HCT116 (cell line): ENCODE measurements around the gene EXOC4. TPM values are rescaled to one million over a fixed set of nuclear protein-coding genes. Genes with fewer than 3 reads are reported as not detected.

Experiments
- ATAC-seq: fragments of 200-7000 bp; cut with Tn5 transposase; 2 replicates; pipeline ENCODE4 v1.9.1; 2020; ENCODE audit warnings: mild to moderate bottlenecking, moderate library complexity
- BruUV-seq: library from RNA; stranded (reverse); fragments of 400-500 nt; replicated peaks from 2 replicates; lab custom pipeline; 2021; lab: Mats Ljungman, UMichigan
- CTCF ChIA-PET: fragments of 300-600 bp; sonication (Branson Sonifier 250); formaldehyde crosslinking; loops from one replicate; lab custom pipeline; 2021; ENCODE audit warnings: antibody characterized with exemption; lab: Charles Lee
- POLR2A ChIA-PET: fragments of 300-600, 350-600 bp; sonication (Branson Sonifier 250); formaldehyde crosslinking; loops from one replicate; lab custom pipeline; 2021; ENCODE audit warnings: antibody characterized with exemption; lab: Charles Lee
- RAD21 ChIA-PET, 2 experiments: fragments of 300-600 bp; sonication (Branson Sonifier 250); formaldehyde crosslinking; loops; one replicate each; lab custom pipeline; 2023; ENCODE audit warnings: low total read pairs in 2 of 2; ENCODE audit not compliant: uncharacterized antibody in 2 of 2, unreplicated experiment in 2 of 2, low non-redundant PET in 1 of 2; lab: Charles Lee
- DNase-seq: peaks from one replicate; pipeline ENCODE4 v3.0.0-alpha.2; 2010; ENCODE audit warnings: low read depth, low spot score
- H2AFZ ChIP-seq: fragments of 200-600 bp; shearing (Covaris generic), sonication (generic); 2 replicates; pipeline ENCODE4 v1.6.1; 2017; ENCODE audit warnings: low read depth, mixed run types, mixed read lengths, antibody characterized with exemption, low read length; ENCODE audit not compliant: poor library complexity, severe bottlenecking
- H3K27ac ChIP-seq: 2 replicates; pipeline ENCODE4 v1.5.1; 2012; ENCODE audit warnings: low read depth, low read length
- H3K27me3 ChIP-seq: fragments of 200-600 bp; sonication (generic); 2 replicates; pipeline ENCODE4 v1.6.1; 2016; ENCODE audit warnings: mixed run types, low read length, mixed read lengths; ENCODE audit not compliant: insufficient read depth
- H3K36me3 ChIP-seq, 2 experiments: fragments of 200-500 bp in 1 of 2; fragments of 200-600 bp in 1 of 2; sonication (Bioruptor generic) in 1 of 2; sonication (generic) in 1 of 2; 2 replicates each; pipeline versions ENCODE4 v1.5.1 to v1.6.1; 2014 to 2016; ENCODE audit warnings: low read length in 2 of 2, inconsistent platforms in 1 of 2, mixed read lengths in 1 of 2, mixed run types in 1 of 2; ENCODE audit not compliant: insufficient read depth in 2 of 2, control insufficient read depth in 1 of 2
- H3K4me1 ChIP-seq, 2 experiments: fragments of 200-600 bp in 1 of 2; sonication (generic) in 1 of 2; 2 replicates each; pipeline versions ENCODE4 v1.5.1 to v1.6.1; 2012 to 2017; ENCODE audit warnings: low read length in 2 of 2, inconsistent platforms in 1 of 2, mild to moderate bottlenecking in 1 of 2, mixed read lengths in 1 of 2, mixed run types in 1 of 2, moderate library complexity in 1 of 2; ENCODE audit not compliant: insufficient read depth in 2 of 2, control insufficient read depth in 1 of 2
- H3K4me2 ChIP-seq: fragments of 200-600 bp; sonication (generic); 2 replicates; pipeline ENCODE4 v1.6.1; 2017; ENCODE audit warnings: mixed run types, low read length, mixed read lengths
- H3K4me3 ChIP-seq, 2 experiments: fragments of 200-600 bp in 1 of 2; sonication (generic) in 1 of 2; replicated peaks in 1 of 2; 2 replicates each; pipeline ENCODE4 v1.5.1; 2011 to 2016; ENCODE audit warnings: low read length in 2 of 2, control low read depth in 1 of 2, low read depth in 1 of 2, mild to moderate bottlenecking in 1 of 2, mixed read lengths in 1 of 2, mixed run types in 1 of 2
- H3K79me2 ChIP-seq: fragments of 200-600 bp; sonication (generic); 2 replicates; pipeline ENCODE4 v1.6.1; 2017; ENCODE audit warnings: mild to moderate bottlenecking, mixed run types, low read length, moderate library complexity, mixed read lengths; ENCODE audit not compliant: insufficient read depth
- H3K9ac ChIP-seq: fragments of 200-600 bp; sonication (generic); 2 replicates; pipeline ENCODE4 v1.6.1; 2016; ENCODE audit warnings: low read length, mixed read lengths
- H3K9me2 ChIP-seq: fragments of 200-600 bp; sonication (generic), shearing (Covaris generic); 2 replicates; pipeline ENCODE4 v1.6.1; 2017; ENCODE audit warnings: mixed run types, mild to moderate bottlenecking, moderate library complexity; ENCODE audit not compliant: insufficient read depth
- H3K9me3 ChIP-seq, 2 experiments: fragments of 200-500 bp in 1 of 2; fragments of 200-600 bp in 1 of 2; sonication (Bioruptor generic) in 1 of 2; sonication (generic) in 1 of 2; 2 replicates each; pipeline ENCODE4 v1.6.1; 2014 to 2017; ENCODE audit warnings: low read length in 2 of 2, mixed read lengths in 2 of 2, inconsistent platforms in 1 of 2, low read depth in 1 of 2, mild to moderate bottlenecking in 1 of 2, mixed run types in 1 of 2, moderate library complexity in 1 of 2; ENCODE audit not compliant: control insufficient read depth in 1 of 2, insufficient read depth in 1 of 2
- H4K20me1 ChIP-seq: fragments of 200-600 bp; sonication (generic), shearing (Covaris generic); 2 replicates; pipeline ENCODE4 v1.6.1; 2017; ENCODE audit warnings: mixed run types, mild to moderate bottlenecking, moderate library complexity; ENCODE audit not compliant: insufficient read depth
- CBX3 ChIP-seq: IDR thresholded peaks from 2 replicates; pipeline ENCODE4 v1.6.1; 2012; ENCODE audit warnings: low read depth
- CEBPB ChIP-seq: IDR thresholded peaks from 2 replicates; pipeline ENCODE4 v1.6.1; 2012; ENCODE audit warnings: low read depth
- EGR1 ChIP-seq: IDR thresholded peaks from 2 replicates; pipeline ENCODE4 v1.6.1; 2012; ENCODE audit warnings: low read depth
- ELF1 ChIP-seq: IDR thresholded peaks from 2 replicates; pipeline ENCODE4 v1.6.1; 2012; ENCODE audit warnings: low read depth, borderline replicate concordance
- EZH2 ChIP-seq: fragments of 200-600 bp; sonication (generic); IDR thresholded peaks from 2 replicates; pipeline ENCODE4 v1.6.1; 2017; ENCODE audit warnings: antibody characterized with exemption, mixed run types
- EZH2phosphoT487 ChIP-seq: fragments of 200-600 bp; IDR thresholded peaks from 2 replicates; pipeline ENCODE4 v1.6.1; 2018; ENCODE audit warnings: antibody characterized with exemption, borderline replicate concordance
- JUND ChIP-seq: IDR thresholded peaks from 2 replicates; pipeline ENCODE4 v1.6.1; 2012
- POLR2A ChIP-seq: IDR thresholded peaks from 2 replicates; pipeline ENCODE4 v1.7.0; 2011; ENCODE audit warnings: borderline replicate concordance; ENCODE audit not compliant: insufficient read depth, insufficient read length; ENCODE audit errors: extremely low read depth
- POLR2AphosphoS5 ChIP-seq: IDR thresholded peaks from 2 replicates; pipeline ENCODE4 v1.6.1; 2011; ENCODE audit warnings: mild to moderate bottlenecking, low read depth, low read length, moderate library complexity
- SIN3A ChIP-seq: IDR thresholded peaks from 2 replicates; pipeline ENCODE4 v1.6.1; 2012; ENCODE audit warnings: low read depth
- SP1 ChIP-seq: IDR thresholded peaks from 2 replicates; pipeline ENCODE4 v1.6.1; 2012; ENCODE audit warnings: low read depth
- SRF ChIP-seq: IDR thresholded peaks from 2 replicates; pipeline ENCODE4 v1.6.1; 2012; ENCODE audit warnings: low read depth
- TCF7L2 ChIP-seq: IDR thresholded peaks from 2 replicates; pipeline ENCODE4 v1.7.0; 2011; ENCODE audit warnings: borderline replicate concordance, inconsistent platforms; ENCODE audit not compliant: insufficient read depth, insufficient read length; ENCODE audit errors: extremely low read depth
- YY1 ChIP-seq: IDR thresholded peaks from 2 replicates; pipeline ENCODE4 v1.6.1; 2011; ENCODE audit warnings: low read length, low read depth, moderate library complexity, mild to moderate bottlenecking; ENCODE audit not compliant: insufficient replicate concordance; ENCODE audit errors: extremely low read depth
- ZFX ChIP-seq: fragments of 450-650 bp; IDR thresholded peaks from 2 replicates; pipeline ENCODE4 v1.6.1; 2017
- ZNF274 ChIP-seq: fragments of 200-500 bp; sonication (Bioruptor generic); IDR thresholded peaks from 2 replicates; pipeline ENCODE4 v1.6.1; 2014; ENCODE audit warnings: mild to moderate bottlenecking, low read depth, low read length, inconsistent platforms
- intact Hi-C: fragments of 100-400 bp; cut with micrococcal nuclease; formaldehyde crosslinking; loops from 2 replicates; pipeline ENCODE4 v1.10.0; 2022
- total RNA-seq: library from RNA; stranded (reverse); gene quantifications from one replicate; pipeline ENCODE4 v1.2.1, GENCODE V29; 2021; ENCODE audit not compliant: unreplicated experiment
- TF ChIP-seq, protein P1 (sequence below): IDR thresholded peaks from 2 replicates; pipeline ENCODE4 v1.6.1; 2011; ENCODE audit warnings: mild to moderate bottlenecking, low read length, moderate library complexity; ENCODE audit not compliant: insufficient replicate concordance; ENCODE audit errors: extremely low read depth
- TF ChIP-seq, protein P2 (sequence below): IDR thresholded peaks from 2 replicates; pipeline ENCODE4 v1.6.1; 2012
- TF ChIP-seq, protein P3 (sequence below): IDR thresholded peaks from 2 replicates; pipeline ENCODE4 v1.6.1; 2012
- TF ChIP-seq, protein P4 (sequence below), 3 experiments: fragments of 200-600 bp in 1 of 3; sonication (generic) in 1 of 3; IDR thresholded peaks in 2 of 3; conservative IDR thresholded peaks in 1 of 3; 2 replicates each; pipeline ENCODE4 v1.5.1; 2012 to 2017; ENCODE audit warnings: low read depth in 2 of 3, low read length in 2 of 3, antibody characterized with exemption in 1 of 3, borderline replicate concordance in 1 of 3, control low read depth in 1 of 3, mild to moderate bottlenecking in 1 of 3, mixed read lengths in 1 of 3, mixed run types in 1 of 3, moderate library complexity in 1 of 3; ENCODE audit not compliant: insufficient read depth in 1 of 3

Gene EXOC4
- total RNA-seq, 1 experiment from 2014 or later: 40.3 TPM

DNA sequence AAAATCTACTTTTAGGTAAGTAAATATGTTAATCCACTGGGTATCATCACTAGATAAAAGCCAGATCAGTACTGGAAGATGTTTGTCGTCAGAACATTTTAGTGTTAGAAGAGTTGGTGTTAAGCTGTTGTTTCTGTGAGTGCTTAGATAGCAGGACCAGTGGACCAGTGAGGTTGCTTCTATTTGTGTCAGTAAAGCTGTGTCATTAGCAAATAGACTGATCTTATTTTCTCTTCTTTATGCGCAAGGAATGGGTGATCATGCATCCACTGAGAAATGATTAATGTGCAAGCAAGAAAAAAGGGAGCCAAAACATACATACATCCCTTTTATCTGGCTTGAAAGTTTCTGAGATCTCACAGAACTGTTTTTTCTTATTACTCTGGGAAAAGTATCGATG, 42.6 kb downstream of the EXOC4 start (continued):
- TF ChIP-seq, protein P1, sequence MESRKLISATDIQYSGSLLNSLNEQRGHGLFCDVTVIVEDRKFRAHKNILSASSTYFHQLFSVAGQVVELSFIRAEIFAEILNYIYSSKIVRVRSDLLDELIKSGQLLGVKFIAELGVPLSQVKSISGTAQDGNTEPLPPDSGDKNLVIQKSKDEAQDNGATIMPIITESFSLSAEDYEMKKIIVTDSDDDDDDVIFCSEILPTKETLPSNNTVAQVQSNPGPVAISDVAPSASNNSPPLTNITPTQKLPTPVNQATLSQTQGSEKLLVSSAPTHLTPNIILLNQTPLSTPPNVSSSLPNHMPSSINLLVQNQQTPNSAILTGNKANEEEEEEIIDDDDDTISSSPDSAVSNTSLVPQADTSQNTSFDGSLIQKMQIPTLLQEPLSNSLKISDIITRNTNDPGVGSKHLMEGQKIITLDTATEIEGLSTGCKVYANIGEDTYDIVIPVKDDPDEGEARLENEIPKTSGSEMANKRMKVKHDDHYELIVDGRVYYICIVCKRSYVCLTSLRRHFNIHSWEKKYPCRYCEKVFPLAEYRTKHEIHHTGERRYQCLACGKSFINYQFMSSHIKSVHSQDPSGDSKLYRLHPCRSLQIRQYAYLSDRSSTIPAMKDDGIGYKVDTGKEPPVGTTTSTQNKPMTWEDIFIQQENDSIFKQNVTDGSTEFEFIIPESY: no peak
- no peak for TF ChIP-seq CEBPB
- TF ChIP-seq ELF1: no peak
- no peak for TF ChIP-seq EGR1
- TF ChIP-seq POLR2AphosphoS5: no peak
- TF ChIP-seq, all 23 proteins: peak for 0

DNA sequence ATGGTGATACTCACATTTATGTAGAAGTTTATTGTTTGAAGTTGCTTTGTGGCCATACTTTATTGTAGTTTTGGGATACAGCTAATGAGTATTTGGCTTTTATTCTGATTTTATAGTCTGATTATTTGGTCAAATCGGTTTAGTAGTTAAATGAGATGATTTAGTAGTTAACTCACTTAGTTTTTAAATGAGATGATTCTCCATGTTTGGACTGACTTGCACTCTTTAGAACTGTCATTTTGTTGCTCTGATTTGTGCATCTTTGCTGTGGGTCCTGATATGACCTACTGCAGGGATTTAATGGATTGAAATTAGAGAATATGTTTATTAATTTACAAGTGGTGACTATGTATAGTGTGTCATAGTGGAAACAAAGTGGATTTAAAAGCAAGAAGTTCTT, 44.2 kb downstream of the EXOC4 start:
- no peaks in the 10 kb centered on the region for H3K9me2 ChIP-seq
- TF ChIP-seq ZFX (no peak), TCF7L2 (no peak), POLR2A (no peak), CEBPB (no peak), ZNF274 (no peak), POLR2AphosphoS5 (no peak), EGR1 (no peak), ELF1 (no peak), SIN3A (no peak), JUND (no peak), CBX3 (no peak), EZH2phosphoT487 (no peak), SP1 (no peak), YY1 (no peak), EZH2 (no peak), SRF (no peak)
- TF ChIP-seq, protein P2, sequence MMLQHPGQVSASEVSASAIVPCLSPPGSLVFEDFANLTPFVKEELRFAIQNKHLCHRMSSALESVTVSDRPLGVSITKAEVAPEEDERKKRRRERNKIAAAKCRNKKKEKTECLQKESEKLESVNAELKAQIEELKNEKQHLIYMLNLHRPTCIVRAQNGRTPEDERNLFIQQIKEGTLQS: no peak
- TF ChIP-seq, protein P1: no peak
- TF ChIP-seq, protein P3, sequence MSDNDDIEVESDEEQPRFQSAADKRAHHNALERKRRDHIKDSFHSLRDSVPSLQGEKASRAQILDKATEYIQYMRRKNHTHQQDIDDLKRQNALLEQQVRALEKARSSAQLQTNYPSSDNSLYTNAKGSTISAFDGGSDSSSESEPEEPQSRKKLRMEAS: no peak
- TF ChIP-seq, protein P4, sequence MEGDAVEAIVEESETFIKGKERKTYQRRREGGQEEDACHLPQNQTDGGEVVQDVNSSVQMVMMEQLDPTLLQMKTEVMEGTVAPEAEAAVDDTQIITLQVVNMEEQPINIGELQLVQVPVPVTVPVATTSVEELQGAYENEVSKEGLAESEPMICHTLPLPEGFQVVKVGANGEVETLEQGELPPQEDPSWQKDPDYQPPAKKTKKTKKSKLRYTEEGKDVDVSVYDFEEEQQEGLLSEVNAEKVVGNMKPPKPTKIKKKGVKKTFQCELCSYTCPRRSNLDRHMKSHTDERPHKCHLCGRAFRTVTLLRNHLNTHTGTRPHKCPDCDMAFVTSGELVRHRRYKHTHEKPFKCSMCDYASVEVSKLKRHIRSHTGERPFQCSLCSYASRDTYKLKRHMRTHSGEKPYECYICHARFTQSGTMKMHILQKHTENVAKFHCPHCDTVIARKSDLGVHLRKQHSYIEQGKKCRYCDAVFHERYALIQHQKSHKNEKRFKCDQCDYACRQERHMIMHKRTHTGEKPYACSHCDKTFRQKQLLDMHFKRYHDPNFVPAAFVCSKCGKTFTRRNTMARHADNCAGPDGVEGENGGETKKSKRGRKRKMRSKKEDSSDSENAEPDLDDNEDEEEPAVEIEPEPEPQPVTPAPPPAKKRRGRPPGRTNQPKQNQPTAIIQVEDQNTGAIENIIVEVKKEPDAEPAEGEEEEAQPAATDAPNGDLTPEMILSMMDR (IDR thresholded peaks at IDR 0.05 in 2 of 3, conservative IDR thresholded peaks at IDR 0.05 in 1 of 3; ENCODE audit: borderline replicate concordance in 1 of 3, insufficient read depth in 1 of 3, low read depth in 2 of 3, low read length in 2 of 3): no peak
- RAD21 ChIA-PET: no interaction called here
- H3K4me3 ChIP-seq: no peak overlapping the region
- intact Hi-C loops: no loop called here
- no TSS peak for BruUV-seq
- H3K4me2 ChIP-seq: no peak overlapping the region
- H3K27ac ChIP-seq: no peak overlapping the region
- no peak overlapping the region for H2AFZ ChIP-seq
- CTCF ChIA-PET: no interaction called here
- POLR2A ChIA-PET: no interaction called here
- H4K20me1 ChIP-seq: no peaks in the 10 kb centered on the region
- no peak for ATAC-seq
- no peaks in the 10 kb centered on the region for H3K4me1 ChIP-seq
- no peaks in the 10 kb centered on the region for H3K9me3 ChIP-seq
- H3K79me2 ChIP-seq: no peaks in the 10 kb centered on the region; the same call in 1 of the 2 replicates
- H3K9ac ChIP-seq: no peak overlapping the region
- DNase-seq: no peak
- no peaks in the 10 kb centered on the region for H3K27me3 ChIP-seq
- H3K36me3 ChIP-seq: no peaks in the 10 kb centered on the region
